Measurements from ENCODE around the gene HOXA4. TPM values are rescaled to one million over a fixed set of nuclear protein-coding genes. Genes with fewer than 3 reads are reported as not detected.
A peak's percentile ranks its signal among the peaks of the same experiment; 100 is the strongest.

HOXA4 gene
- total RNA-seq, 1 experiment from 2014 or later: 0.50 TPM

DNA sequence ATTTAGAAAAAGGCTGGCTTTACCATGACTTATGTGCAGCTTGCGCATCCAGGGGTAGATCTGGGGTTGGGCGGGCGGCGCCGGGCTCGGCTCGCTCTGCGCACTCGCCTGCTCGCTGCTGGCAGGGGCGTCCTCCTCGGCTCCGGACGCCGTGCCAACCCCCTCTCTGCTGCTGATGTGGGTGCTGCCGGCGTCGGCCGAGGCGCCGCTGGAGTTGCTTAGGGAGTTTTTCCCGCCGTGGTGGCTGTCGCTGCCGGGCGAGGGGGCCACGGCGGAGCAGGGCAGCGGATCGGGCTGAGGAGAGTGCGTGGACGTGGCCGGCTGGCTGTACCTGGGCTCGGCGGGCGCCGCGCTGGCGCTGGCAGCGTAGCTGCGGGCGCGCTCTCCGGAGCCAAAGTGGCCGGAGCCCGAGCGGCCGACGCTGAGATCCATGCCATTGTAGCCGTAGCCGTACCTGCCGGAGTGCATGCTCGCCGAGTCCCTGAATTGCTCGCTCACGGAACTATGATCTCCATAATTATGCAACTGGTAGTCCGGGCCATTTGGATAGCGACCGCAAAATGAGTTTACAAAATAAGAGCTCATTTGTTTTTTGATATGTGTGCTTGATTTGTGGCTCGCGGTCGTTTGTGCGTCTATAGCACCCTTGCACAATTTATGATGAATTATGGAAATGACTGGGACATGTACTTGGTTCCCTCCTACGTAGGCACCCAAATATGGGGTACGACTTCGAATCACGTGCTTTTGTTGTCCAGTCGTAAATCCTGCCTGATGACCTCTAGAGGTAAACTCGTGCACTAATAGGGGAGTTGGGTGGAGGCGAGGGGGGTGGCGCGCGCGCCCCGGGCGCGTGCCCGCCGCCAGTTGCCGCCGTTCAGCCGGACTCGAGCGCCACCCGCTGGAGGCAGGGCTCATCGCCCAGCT, 12.7 kb upstream of the HOXA4 start, which contains the start of gene HOXA5:
HOXA5 (minus strand) TSS at position 659 of the 927 bp plus-strand sequence; CDS start at position 585, 74 bp downstream.
- in situ Hi-C loops (cut with HindIII; ENCODE audit: low pct_unique_long_range_greater_than_20kb, low sequenced_read_pairs): no loop called here

DNA sequence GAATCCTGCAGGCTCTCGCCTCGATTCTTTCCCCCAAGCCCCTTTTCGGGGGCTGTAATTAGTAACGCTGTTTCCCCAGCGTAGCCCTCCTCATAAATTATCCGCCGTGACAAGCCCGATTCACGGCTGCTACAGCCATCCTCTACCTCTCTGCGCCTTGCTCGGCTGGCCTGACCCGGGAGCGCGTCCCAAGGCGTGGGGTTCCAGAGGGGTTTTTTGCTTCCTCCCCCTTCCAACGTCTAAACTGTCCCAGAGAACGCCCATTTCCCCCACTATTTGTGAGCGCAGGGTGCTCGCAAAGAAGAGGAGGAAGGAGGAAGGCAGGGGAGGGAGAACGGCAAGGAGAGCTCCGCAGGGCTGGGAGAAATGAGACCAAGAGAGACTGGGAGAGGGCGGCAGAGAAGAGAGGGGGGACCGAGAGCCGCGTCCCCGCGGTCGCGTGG, 12.0 kb upstream of the HOXA4 start:
- in situ Hi-C loops (cut with HindIII; ENCODE audit: low pct_unique_long_range_greater_than_20kb, low sequenced_read_pairs): no loop called here
- DNase-seq (ENCODE audit: low read depth, low spot score): no peak

More for the DNA sequence above, 12.7 kb upstream of the HOXA4 start, which contains the start of gene HOXA5:
- DNase-seq (ENCODE audit: low read depth, low spot score): peak; percentile 98

- in situ Hi-C loops (cut with HindIII; ENCODE audit: low pct_unique_long_range_greater_than_20kb, low sequenced_read_pairs): no loop called here
- no peak for DNase-seq (ENCODE audit: low read depth, low spot score)
Observed at GRCh38 chr7:27141923-27142579, 11.5 kb upstream of the HOXA4 start.

GRCh38 chr7:27141137-27141922, 10.8 kb upstream of the HOXA4 start:
- in situ Hi-C loops (cut with HindIII; ENCODE audit: low pct_unique_long_range_greater_than_20kb, low sequenced_read_pairs): no loop called here
- no peak for DNase-seq (ENCODE audit: low read depth, low spot score)

GRCh38 chr7:27140126-27140857, 9.7 kb upstream of the HOXA4 start:
- in situ Hi-C loops (cut with HindIII; ENCODE audit: low pct_unique_long_range_greater_than_20kb, low sequenced_read_pairs): no loop called here
- no peak for DNase-seq (ENCODE audit: low read depth, low spot score)

DNA sequence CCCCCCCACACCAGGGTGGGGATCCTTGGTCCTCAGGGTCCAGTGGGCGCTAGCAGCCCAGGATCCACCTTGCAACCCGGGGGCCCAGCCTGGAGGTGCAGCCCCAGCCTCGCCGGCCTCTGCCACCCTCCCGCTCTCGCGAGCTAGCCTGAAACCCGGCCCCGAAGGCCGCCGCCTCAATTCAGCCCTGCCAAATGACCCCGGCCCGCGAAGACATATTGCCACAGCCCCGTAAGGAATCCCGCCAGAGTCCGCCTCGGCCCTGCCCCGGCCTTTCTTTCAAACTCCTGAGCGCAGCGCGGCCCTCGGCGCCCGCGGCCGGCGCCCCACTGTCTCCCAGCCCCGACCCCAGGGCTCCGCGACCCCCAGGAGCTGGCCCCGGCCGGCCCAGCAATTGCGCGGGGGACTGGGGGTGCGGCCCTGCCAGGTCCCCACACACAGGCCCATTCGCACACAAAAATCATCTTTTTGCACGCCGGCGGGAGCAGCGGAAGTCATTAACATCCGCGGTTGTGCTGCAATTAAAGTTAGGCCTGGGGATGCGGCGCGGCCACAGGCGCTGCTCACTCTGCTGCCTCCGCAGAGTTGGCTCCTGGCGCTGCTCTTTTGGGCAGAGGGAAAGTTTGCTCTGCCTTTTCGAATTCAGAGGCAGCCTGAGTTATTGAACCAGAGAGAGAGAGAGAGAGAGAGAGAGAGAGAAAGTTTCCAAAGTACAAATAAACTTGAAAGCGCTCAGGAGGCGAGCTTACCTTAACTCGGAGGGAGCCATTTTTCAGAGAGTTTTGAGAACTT, 9.0 kb upstream of the HOXA4 start:
- DNase-seq (ENCODE audit: low read depth, low spot score): no peak
- in situ Hi-C loops (cut with HindIII; ENCODE audit: low pct_unique_long_range_greater_than_20kb, low sequenced_read_pairs): no loop called here

GRCh38 chr7:27138985-27139333, 8.4 kb upstream of the HOXA4 start:
- DNase-seq (ENCODE audit: low read depth, low spot score): no peak
- in situ Hi-C loops (cut with HindIII; ENCODE audit: low pct_unique_long_range_greater_than_20kb, low sequenced_read_pairs): no loop called here

DNA sequence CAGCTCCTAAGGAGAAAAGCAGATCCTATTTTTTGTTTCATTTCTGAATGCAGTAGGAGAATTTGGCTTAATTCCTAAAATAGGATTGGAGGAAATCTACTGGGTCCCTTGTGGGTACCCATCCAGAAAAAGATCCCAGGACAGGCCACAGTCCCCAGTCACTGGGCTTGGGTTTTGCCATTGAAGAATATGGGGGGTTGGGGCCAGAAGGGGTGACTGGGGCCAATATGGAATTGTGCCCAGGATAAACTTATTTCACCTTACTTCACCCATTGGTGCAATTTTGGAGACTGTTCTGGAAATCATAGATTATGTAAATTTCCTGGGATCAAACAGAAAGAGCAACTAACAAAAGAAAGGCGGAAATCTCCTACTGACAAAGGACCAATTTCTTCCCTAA, 7.9 kb upstream of the HOXA4 start:
- DNase-seq (ENCODE audit: low read depth, low spot score): no peak

DNA sequence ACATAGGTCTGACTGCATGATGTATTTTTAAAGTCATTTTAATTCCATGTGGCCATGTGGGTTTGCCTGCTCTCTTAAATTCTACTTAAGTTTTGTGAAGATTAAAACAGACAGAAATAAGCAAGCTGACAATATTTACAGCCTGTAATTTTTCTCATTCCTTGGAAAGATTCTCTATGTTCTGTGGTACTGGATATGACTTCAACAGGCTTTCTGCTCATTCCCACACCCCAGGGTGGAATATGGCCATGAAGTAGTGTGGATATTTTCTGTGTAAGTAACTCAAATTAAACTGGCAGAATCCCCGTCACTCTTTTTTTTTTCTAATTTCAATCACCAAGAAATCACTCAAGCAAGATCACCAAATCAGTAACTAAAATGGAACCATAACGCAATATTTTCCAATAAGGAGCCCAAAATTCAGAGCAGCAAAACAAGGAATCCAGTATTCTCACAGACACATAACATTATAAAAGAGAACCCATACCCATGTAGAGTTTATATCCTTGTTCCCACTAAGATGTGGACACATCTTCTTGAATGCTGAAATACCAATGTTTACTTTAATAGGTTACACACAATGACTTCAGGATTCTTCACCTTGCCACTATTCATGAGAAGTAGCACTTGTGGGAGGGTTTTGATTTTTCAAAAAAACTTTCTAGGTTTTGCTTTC, 7.2 kb upstream of the HOXA4 start:
- DNase-seq (ENCODE audit: low read depth, low spot score): no peak
- in situ Hi-C loops (cut with HindIII; ENCODE audit: low pct_unique_long_range_greater_than_20kb, low sequenced_read_pairs): no loop called here

More for the DNA sequence above, 7.9 kb upstream of the HOXA4 start:
- in situ Hi-C loops (cut with HindIII; ENCODE audit: low pct_unique_long_range_greater_than_20kb, low sequenced_read_pairs): no loop called here

DNA sequence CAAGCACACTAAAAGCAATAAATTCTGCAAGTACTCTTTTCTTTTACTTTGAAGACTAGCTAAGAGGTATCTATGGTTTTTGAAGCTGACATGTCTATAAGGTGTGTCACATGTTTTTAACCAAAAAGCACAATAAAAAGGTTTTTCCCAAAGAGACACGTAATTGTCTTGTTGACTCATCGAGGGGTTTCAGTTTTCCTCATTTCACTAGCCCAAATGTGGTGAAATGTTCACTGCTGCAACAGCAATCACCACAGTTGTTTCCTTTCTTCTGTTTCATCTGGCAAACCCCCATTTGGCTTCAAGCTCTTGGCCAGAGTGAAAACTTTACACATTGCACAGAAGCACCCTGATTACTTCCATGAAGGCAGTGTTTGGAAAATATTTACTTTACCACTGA, 3.8 kb upstream of the HOXA4 start:
- in situ Hi-C loops (cut with HindIII; ENCODE audit: low pct_unique_long_range_greater_than_20kb, low sequenced_read_pairs): no loop called here
- DNase-seq (ENCODE audit: low read depth, low spot score): peak; percentile 43

GRCh38 chr7:27133409-27134231, 3.1 kb upstream of the HOXA4 start:
- in situ Hi-C loops (cut with HindIII; ENCODE audit: low pct_unique_long_range_greater_than_20kb, low sequenced_read_pairs): no loop called here
- DNase-seq (ENCODE audit: low read depth, low spot score): peak; percentile 37

GRCh38 chr7:27132978-27133377, 2.4 kb upstream of the HOXA4 start:
- DNase-seq (ENCODE audit: low read depth, low spot score): no peak
- in situ Hi-C loops (cut with HindIII; ENCODE audit: low pct_unique_long_range_greater_than_20kb, low sequenced_read_pairs): no loop called here

DNA sequence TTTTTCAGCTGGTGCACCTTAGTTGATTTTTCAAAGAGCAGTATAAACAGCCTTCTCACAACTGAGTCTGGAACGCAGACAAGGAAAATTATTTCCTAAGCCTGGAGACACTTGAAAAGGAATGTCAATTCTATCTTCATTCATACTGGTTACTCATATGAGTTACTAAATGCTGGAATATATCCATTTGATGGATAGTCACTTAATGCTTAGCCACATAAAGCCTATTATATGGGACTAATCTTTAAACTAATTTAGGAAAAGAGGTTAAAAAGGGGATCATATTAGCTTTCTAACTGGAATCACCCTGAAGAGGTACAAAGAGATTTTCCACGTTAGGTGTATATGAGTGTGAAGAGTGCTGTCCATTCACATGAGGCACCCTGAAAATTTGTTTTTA, 1.7 kb upstream of the HOXA4 start:
- in situ Hi-C loops (cut with HindIII; ENCODE audit: low pct_unique_long_range_greater_than_20kb, low sequenced_read_pairs): no loop called here
- DNase-seq (ENCODE audit: low read depth, low spot score): no peak

DNA sequence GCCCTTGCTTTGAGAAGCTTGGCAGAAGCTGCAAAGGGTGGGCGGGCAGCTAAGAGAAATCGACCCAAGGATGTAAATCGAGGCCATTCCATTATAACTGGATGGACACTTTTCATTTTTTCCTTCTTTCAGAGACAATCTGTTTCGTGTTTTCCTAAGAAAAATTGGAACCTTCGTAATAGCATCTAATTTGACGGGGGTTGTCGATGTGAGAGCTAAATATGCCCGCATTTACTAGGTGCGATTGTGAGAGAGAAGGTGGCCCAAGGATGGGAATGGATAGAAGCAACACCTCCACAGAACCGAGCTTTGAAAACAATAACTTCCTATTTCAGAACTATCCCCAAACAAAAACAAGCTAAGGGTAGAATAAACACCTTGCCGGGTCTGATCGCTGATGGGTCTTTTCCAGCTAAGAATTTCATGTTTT, 848 bp upstream of the HOXA4 start:
- in situ Hi-C loops (cut with HindIII; ENCODE audit: low pct_unique_long_range_greater_than_20kb, low sequenced_read_pairs): no loop called here
- no peak for DNase-seq (ENCODE audit: low read depth, low spot score)

GRCh38 chr7:27129729-27130539, 623 bp downstream of the HOXA4 start:
- peak; percentile 24 for DNase-seq (ENCODE audit: low read depth, low spot score)
- in situ Hi-C loops (cut with HindIII; ENCODE audit: low pct_unique_long_range_greater_than_20kb, low sequenced_read_pairs): loop anchor here (10.0 kb wide), 1 partner anchor 275 kb away; no protein-coding TSS in a partner anchor
